Hypothalamus (tissue), 51 donors: ENCODE data around the gene ERH.
"Not testable (repeated sequence)": the region's sequence is repeated elsewhere in the genome, so short reads cannot be mapped to it uniquely, and the experiment has no call there.

Source experiments
- DNase-seq, 51 donors: peaks; one replicate each; lab custom pipeline; 2025; lab: John Stamatoyannopoulos, UW

Gene ERH

GRCh38 chr14:69398053-69398817, at the start of gene ERH, which contains the start of gene SLC39A9:
TSS of gene ERH (minus strand) at chr14:69398299. CDS start at chr14:69398233, 66 bp downstream.
TSS of gene SLC39A9 (plus strand) at chr14:69398692. CDS start at chr14:69399370, 678 bp downstream.
- peak; percentile 55 to 99 (median 90) for DNase-seq

- DNase-seq = no peak
Observed at GRCh38 chr14:69443296-69443805, 45.3 kb upstream of the ERH start.

- no peak for DNase-seq
Observed at GRCh38 chr14:69441948-69442347, 43.8 kb upstream of the ERH start.

- DNase-seq = no peak
Observed at GRCh38 chr14:69439521-69440270, 41.6 kb upstream of the ERH start.

GRCh38 chr14:69432364-69432763, 34.3 kb upstream of the ERH start:
- no peak for DNase-seq

GRCh38 chr14:69430306-69430939, 32.3 kb upstream of the ERH start:
- DNase-seq = no peak

GRCh38 chr14:69429643-69430042, 31.5 kb upstream of the ERH start:
- DNase-seq = no peak

GRCh38 chr14:69428289-69428998, 30.3 kb upstream of the ERH start:
- DNase-seq = no peak

- DNase-seq = no peak
Observed at GRCh38 chr14:69427596-69427995, 29.5 kb upstream of the ERH start.

GRCh38 chr14:69424149-69424923, 26.2 kb upstream of the ERH start:
- DNase-seq = no peak

GRCh38 chr14:69423279-69423678, 25.2 kb upstream of the ERH start:
- DNase-seq = no peak

- DNase-seq = not testable (repeated sequence)
Observed at GRCh38 chr14:69416087-69416486, 18.0 kb upstream of the ERH start.

- no peak for DNase-seq
Observed at GRCh38 chr14:69413483-69413882, 15.4 kb upstream of the ERH start.

- no peak for DNase-seq
Observed at GRCh38 chr14:69408331-69408960, 10.3 kb upstream of the ERH start.

- no peak for DNase-seq
Observed at GRCh38 chr14:69405762-69406161, 7.7 kb upstream of the ERH start.

GRCh38 chr14:69404883-69405282, 6.8 kb upstream of the ERH start:
- no peak for DNase-seq

GRCh38 chr14:69404478-69404877, 6.4 kb upstream of the ERH start:
- no peak for DNase-seq

- no peak for DNase-seq
Observed at GRCh38 chr14:69401841-69402240, 3.7 kb upstream of the ERH start.

GRCh38 chr14:69400154-69400553, 2.1 kb upstream of the ERH start:
- DNase-seq = no peak
